ENCODE results near the gene MLLT10. TPM values are rescaled to one million over a fixed set of nuclear protein-coding genes. Genes with fewer than 3 reads are reported as not detected.

MLLT10 gene
- total RNA-seq, 1 experiment from 2014 or later: 83.6 TPM

DNA sequence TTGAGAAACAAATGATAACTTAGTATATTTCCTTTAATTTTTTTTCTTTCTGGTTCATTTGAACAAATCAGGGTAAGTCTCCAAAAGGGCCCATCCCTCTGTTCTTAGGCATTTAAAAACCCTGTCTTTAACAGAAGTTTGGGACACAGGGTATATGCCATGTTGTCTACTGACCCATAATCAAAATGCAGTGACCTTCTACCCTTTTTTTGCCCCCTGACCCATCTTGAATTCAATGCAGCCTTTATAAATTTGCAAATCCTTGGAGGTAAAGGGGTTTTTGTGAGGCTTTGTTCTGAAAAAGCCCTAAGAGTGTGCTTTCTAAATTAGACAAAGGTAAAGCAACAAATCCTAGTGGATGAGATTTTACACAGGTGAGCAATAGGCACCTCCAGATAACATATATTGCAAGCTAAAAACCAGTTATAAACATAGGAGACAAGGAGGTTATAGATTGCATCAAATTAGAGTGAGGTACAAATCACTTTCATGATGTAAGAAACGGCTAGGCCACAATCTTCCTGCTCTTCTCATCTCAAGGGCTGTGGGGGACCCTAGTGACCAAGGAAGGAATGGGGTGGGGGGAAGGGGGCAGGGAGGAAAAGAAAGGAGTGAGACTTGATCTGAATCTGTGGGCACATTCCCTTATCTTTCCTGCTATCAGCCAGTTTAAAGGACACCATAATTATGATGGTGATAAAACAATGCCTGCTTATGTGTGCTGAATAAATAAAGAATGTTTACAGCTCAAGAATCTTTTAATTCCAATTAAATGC, 11.2 kb upstream of the MLLT10 start:
- no peak for DNase-seq
- Histone ChIP-seq H2AFZ (ENCODE audit: low read length) (no peak overlapping the region), H4K20me1 (ENCODE audit: insufficient read depth, low read depth, low read length) (no peaks in the 10 kb centered on the region), H3K9ac (ENCODE audit: low read length) (no peak overlapping the region), H3K4me3 (ENCODE audit: low read length) (no peak overlapping the region), H3K79me2 (ENCODE audit: low read length) (no peaks in the 10 kb centered on the region), H3K4me1 (ENCODE audit: low read length) (peaks cover 53% of the 10 kb centered on the region), H3K4me2 (ENCODE audit: low read depth, low read length, poor library complexity, severe bottlenecking) (no peak overlapping the region), H3K36me3 (ENCODE audit: insufficient read depth, low read length) (no peaks in the 10 kb centered on the region), H3K9me2 (replicated peaks; ENCODE audit: insufficient read depth, low read length) (no peaks in the 10 kb centered on the region), H3K9me3 (ENCODE audit: low read length) (no peaks in the 10 kb centered on the region), H3K27ac (ENCODE audit: low read length) (no peak overlapping the region), H3K27me3 (ENCODE audit: low read length) (no peaks in the 10 kb centered on the region)

DNA sequence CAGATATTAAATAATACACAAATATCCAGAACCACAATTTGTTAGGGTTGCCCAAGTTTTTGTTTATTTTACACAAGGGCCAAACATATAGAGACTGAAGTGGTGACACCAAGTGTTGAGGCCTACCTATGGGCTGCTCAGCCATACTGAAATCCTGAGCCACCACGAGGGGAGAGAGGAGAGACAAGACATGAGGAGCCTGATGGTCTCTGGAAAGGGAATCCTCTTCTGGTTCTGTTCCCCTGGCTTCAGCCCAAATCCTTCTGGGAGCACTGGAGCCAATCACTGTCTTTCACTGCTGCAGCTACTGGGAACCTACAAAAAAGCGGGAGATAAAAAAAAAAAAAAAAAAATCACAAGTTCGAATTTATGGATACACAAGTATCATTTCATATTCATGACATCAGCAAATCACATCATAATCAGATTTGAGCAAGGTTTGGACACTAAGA, 10.4 kb upstream of the MLLT10 start:
- Histone ChIP-seq H2AFZ (ENCODE audit: low read length) (no peak overlapping the region), H3K4me1 (ENCODE audit: low read length) (peaks cover 52% of the 10 kb centered on the region)

DNA sequence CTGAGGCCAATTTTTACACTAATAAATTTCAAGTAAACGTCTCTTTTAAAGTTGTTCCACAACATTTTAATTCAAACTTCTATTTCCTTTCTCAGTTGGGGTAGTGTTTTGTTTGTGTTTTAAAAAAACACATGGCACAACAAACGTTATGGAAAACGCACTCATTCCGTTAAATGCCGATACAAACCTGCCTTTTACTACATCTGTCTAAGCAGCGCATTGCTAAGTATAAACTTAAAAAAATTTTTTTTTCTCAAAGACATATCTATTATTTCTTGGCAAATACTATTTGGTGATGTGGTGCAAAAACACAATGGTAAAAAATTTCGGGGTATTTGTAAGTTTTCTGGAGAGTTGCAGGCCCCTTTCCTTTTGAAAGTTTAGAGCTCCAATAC, 9.9 kb upstream of the MLLT10 start:
- Histone ChIP-seq H2AFZ (ENCODE audit: low read length) (no peak overlapping the region), H3K4me1 (ENCODE audit: low read length) (peaks cover 47% of the 10 kb centered on the region), H3K9me2 (replicated peaks; ENCODE audit: insufficient read depth, low read length) (no peaks in the 10 kb centered on the region), H4K20me1 (ENCODE audit: insufficient read depth, low read depth, low read length) (no peaks in the 10 kb centered on the region), H3K4me3 (ENCODE audit: low read length) (no peak overlapping the region), H3K36me3 (ENCODE audit: insufficient read depth, low read length) (no peaks in the 10 kb centered on the region), H3K79me2 (ENCODE audit: low read length) (no peaks in the 10 kb centered on the region), H3K4me2 (ENCODE audit: low read depth, low read length, poor library complexity, severe bottlenecking) (no peak overlapping the region), H3K27ac (ENCODE audit: low read length) (no peak overlapping the region), H3K9ac (ENCODE audit: low read length) (no peak overlapping the region), H3K27me3 (ENCODE audit: low read length) (no peaks in the 10 kb centered on the region), H3K9me3 (ENCODE audit: low read length) (no peaks in the 10 kb centered on the region)
- DNase-seq: no peak

More for the DNA sequence above, 10.4 kb upstream of the MLLT10 start:
- Histone ChIP-seq H4K20me1 (ENCODE audit: insufficient read depth, low read depth, low read length) (no peaks in the 10 kb centered on the region), H3K4me2 (ENCODE audit: low read depth, low read length, poor library complexity, severe bottlenecking) (no peak overlapping the region), H3K9me2 (replicated peaks; ENCODE audit: insufficient read depth, low read length) (no peaks in the 10 kb centered on the region), H3K36me3 (ENCODE audit: insufficient read depth, low read length) (no peaks in the 10 kb centered on the region), H3K27me3 (ENCODE audit: low read length) (no peaks in the 10 kb centered on the region), H3K4me3 (ENCODE audit: low read length) (no peak overlapping the region), H3K27ac (ENCODE audit: low read length) (no peak overlapping the region), H3K79me2 (ENCODE audit: low read length) (no peaks in the 10 kb centered on the region), H3K9ac (ENCODE audit: low read length) (no peak overlapping the region), H3K9me3 (ENCODE audit: low read length) (no peaks in the 10 kb centered on the region)
- no peak for DNase-seq

DNA sequence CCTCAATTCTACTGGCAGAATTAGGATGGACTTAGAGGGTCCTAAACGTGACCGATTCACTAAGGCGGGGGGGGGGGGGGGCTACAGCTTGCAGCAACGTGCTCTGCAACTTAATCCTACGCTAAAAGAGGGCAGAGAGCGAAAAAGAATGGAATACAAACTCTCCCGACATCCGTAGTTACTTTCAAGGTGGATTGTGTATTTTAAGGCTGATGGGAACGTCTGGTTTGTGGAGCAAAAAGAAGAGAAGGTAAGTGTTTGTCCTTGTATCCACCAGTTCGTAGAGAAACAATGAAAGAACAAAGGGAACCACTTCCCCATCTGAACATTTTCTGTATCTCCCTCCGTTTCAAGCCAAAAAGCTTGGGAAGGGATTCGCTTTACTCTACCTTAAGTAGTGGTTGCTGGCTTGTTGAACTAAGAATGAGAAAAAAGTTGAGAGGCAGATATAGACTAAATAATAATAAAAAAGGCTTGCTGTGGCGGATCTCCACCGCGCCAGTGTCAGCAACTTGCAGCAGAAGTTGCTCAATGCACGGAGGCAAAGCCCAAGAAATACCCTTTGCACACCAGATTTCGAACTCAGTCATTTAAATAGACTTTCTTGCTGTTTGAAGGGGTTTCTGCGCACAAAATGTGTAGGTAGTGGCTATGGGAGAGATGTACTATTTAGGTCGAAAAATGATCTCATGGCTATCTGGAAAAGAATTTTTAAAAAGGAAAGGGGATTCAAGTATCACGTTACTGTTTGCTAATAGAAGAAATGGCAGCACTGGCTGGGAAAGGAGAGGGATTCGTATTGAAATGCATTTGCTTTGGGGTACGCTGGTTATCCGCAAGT, 9.3 kb upstream of the MLLT10 start:
- Histone ChIP-seq H3K27ac (ENCODE audit: low read length) (no peak overlapping the region), H3K9me2 (replicated peaks; ENCODE audit: insufficient read depth, low read length) (no peaks in the 10 kb centered on the region), H4K20me1 (ENCODE audit: insufficient read depth, low read depth, low read length) (no peaks in the 10 kb centered on the region), H3K9me3 (ENCODE audit: low read length) (no peaks in the 10 kb centered on the region), H3K27me3 (ENCODE audit: low read length) (no peaks in the 10 kb centered on the region), H3K4me1 (ENCODE audit: low read length) (peaks cover 41% of the 10 kb centered on the region), H3K79me2 (ENCODE audit: low read length) (no peaks in the 10 kb centered on the region), H3K9ac (ENCODE audit: low read length) (peak overlapping the region; percentile 69), H3K4me3 (ENCODE audit: low read length) (peak overlapping the region; percentile 75), H2AFZ (ENCODE audit: low read length) (peak overlapping the region; percentile 96), H3K4me2 (ENCODE audit: low read depth, low read length, poor library complexity, severe bottlenecking) (peak overlapping the region; percentile 78), H3K36me3 (ENCODE audit: insufficient read depth, low read length) (no peaks in the 10 kb centered on the region)
- no peak for DNase-seq

- no peaks in the 10 kb centered on the region for H3K36me3 ChIP-seq (ENCODE audit: insufficient read depth, low read length)
- H3K79me2 ChIP-seq (ENCODE audit: low read length): no peaks in the 10 kb centered on the region
- H3K4me2 ChIP-seq (ENCODE audit: low read depth, low read length, poor library complexity, severe bottlenecking): peak within 1 kb of the TSS; percentile 78
- H3K9me3 ChIP-seq (ENCODE audit: low read length): no peaks in the 10 kb centered on the region
- peaks cover 36% of the 10 kb centered on the region for H3K4me1 ChIP-seq (ENCODE audit: low read length)
- H2AFZ ChIP-seq (ENCODE audit: low read length): peak within 1 kb of the TSS; percentile 96
- H3K9ac ChIP-seq (ENCODE audit: low read length): peak within 1 kb of the TSS; percentile 69
- H3K27ac ChIP-seq (ENCODE audit: low read length): peak within 1 kb of the TSS; percentile 32
- peak; percentile 86 for DNase-seq
- H3K27me3 ChIP-seq (ENCODE audit: low read length): no peaks in the 10 kb centered on the region
- no peaks in the 10 kb centered on the region for H3K9me2 ChIP-seq (replicated peaks; ENCODE audit: insufficient read depth, low read length)
- no peaks in the 10 kb centered on the region for H4K20me1 ChIP-seq (ENCODE audit: insufficient read depth, low read depth, low read length)
- H3K4me3 ChIP-seq (ENCODE audit: low read length): peak within 1 kb of the TSS; percentile 75
Observed at GRCh38 chr10:21525367-21526187, 8.5 kb upstream of the MLLT10 start, which contains the start of gene SKIDA1. Gene SKIDA1, minus strand, starts transcription at chr10:21525682. Its CDS starts 7,860 bp downstream, at chr10:21517822.

DNA sequence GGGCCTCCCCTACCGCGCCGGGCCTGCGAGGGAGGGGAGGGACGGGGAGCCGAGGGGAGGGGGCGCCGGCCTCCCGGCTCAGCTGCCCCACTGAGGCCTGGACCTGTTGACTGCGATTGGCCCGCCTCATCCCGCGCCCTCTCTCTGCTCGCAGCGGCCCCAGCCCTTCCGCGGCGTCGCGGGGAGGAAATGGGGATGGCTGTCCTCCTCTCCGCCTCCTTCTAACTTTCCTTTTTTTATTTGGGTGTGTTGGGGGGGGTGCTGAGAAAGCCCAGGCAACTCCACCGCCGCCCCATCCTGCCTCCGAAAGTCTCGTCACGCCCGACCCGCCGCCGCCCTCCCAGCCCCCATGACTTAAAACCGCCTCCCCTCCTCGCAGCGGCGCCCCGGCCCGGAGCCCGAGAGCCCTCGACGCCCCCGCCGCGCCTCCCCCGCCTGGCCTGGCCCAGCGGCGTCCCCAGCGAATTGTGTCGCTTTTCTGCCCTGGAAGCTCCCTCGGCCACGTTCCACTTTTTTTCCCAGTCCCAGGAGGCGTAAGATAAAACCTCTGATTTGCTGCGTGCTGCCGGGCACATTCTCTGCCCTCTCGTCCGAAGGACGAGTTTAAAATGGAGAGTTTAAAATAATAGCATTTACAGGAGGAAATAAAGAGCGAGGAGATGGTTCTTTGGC, 7.7 kb upstream of the MLLT10 start:
- peak overlapping the region; percentile 69 for H3K9ac ChIP-seq (ENCODE audit: low read length)
- no peaks in the 10 kb centered on the region for H4K20me1 ChIP-seq (ENCODE audit: insufficient read depth, low read depth, low read length)
- H2AFZ ChIP-seq (ENCODE audit: low read length): peak overlapping the region; percentile 96
- no peaks in the 10 kb centered on the region for H3K36me3 ChIP-seq (ENCODE audit: insufficient read depth, low read length)
- DNase-seq: peak; percentile 92
- H3K4me2 ChIP-seq (ENCODE audit: low read depth, low read length, poor library complexity, severe bottlenecking): peak overlapping the region; percentile 78
- H3K9me2 ChIP-seq (replicated peaks; ENCODE audit: insufficient read depth, low read length): no peaks in the 10 kb centered on the region
- H3K27ac ChIP-seq (ENCODE audit: low read length): peak overlapping the region; percentile 32
- peaks cover 36% of the 10 kb centered on the region for H3K4me1 ChIP-seq (ENCODE audit: low read length)
- H3K9me3 ChIP-seq (ENCODE audit: low read length): no peaks in the 10 kb centered on the region
- H3K4me3 ChIP-seq (ENCODE audit: low read length): peak overlapping the region; percentile 75
- no peaks in the 10 kb centered on the region for H3K27me3 ChIP-seq (ENCODE audit: low read length)
- H3K79me2 ChIP-seq (ENCODE audit: low read length): no peaks in the 10 kb centered on the region

GRCh38 chr10:21526860-21527597, 7.0 kb upstream of the MLLT10 start:
- H3K4me2 ChIP-seq (ENCODE audit: low read depth, low read length, poor library complexity, severe bottlenecking): peak overlapping the region; percentile 78
- H3K9me2 ChIP-seq (replicated peaks; ENCODE audit: insufficient read depth, low read length): no peaks in the 10 kb centered on the region
- H3K9ac ChIP-seq (ENCODE audit: low read length): peak overlapping the region; percentile 69
- H3K27ac ChIP-seq (ENCODE audit: low read length): peak overlapping the region; percentile 32
- H3K4me1 ChIP-seq (ENCODE audit: low read length): peaks cover 36% of the 10 kb centered on the region
- peak overlapping the region; percentile 75 for H3K4me3 ChIP-seq (ENCODE audit: low read length)
- H4K20me1 ChIP-seq (ENCODE audit: insufficient read depth, low read depth, low read length): no peaks in the 10 kb centered on the region
- H2AFZ ChIP-seq (ENCODE audit: low read length): peak overlapping the region; percentile 90
- H3K79me2 ChIP-seq (ENCODE audit: low read length): no peaks in the 10 kb centered on the region
- no peaks in the 10 kb centered on the region for H3K9me3 ChIP-seq (ENCODE audit: low read length)
- DNase-seq: peak; percentile 81
- no peaks in the 10 kb centered on the region for H3K27me3 ChIP-seq (ENCODE audit: low read length)
- H3K36me3 ChIP-seq (ENCODE audit: insufficient read depth, low read length): no peaks in the 10 kb centered on the region

All from Karpas-422 (cell line).